SK-N-SH treated with all-trans-retinoic acid at 6 μM for 48 hours (cell line): ENCODE data around the gene CLEC7A.

ENCODE experiments used
- ATAC-seq: fragments of 200-7000 bp; cut with Tn5 transposase; 3 replicates; pipeline ENCODE4 v1.9.1; 2020; ENCODE audit warnings: mild to moderate bottlenecking, moderate library complexity
- ARNTL ChIP-seq: fragments of 450-650 bp; formaldehyde crosslinking; IDR thresholded peaks from 2 replicates; pipeline ENCODE4 v1.5.0; 2020; ENCODE audit warnings: low read depth, mild to moderate bottlenecking, moderate library complexity, borderline replicate concordance
- BACH2 ChIP-seq: fragments of 250-450 bp; sonication (Bioruptor Pico); IDR thresholded peaks from 2 replicates; pipeline ENCODE4 v1.9.0; 2021; ENCODE audit warnings: mild to moderate bottlenecking, borderline replicate concordance
- CSDC2 ChIP-seq: fragments of 250-450 bp; sonication (Bioruptor Pico); IDR thresholded peaks from 2 replicates; pipeline ENCODE4 v1.5.0; 2020; ENCODE audit warnings: mild to moderate bottlenecking, moderate library complexity
- ESRRG ChIP-seq: fragments of 250-450 bp; sonication (Bioruptor Pico); IDR thresholded peaks from 2 replicates; pipeline ENCODE4 v1.6.1; 2021; ENCODE audit warnings: mild to moderate bottlenecking
- GLIS3 ChIP-seq: fragments of 250-450 bp; sonication (Bioruptor Pico); IDR thresholded peaks from 2 replicates; pipeline ENCODE4 v1.5.0; 2020; ENCODE audit warnings: mild to moderate bottlenecking, moderate library complexity
- ISL1 ChIP-seq: fragments of 250-450 bp; sonication (Bioruptor Pico); IDR thresholded peaks from 2 replicates; pipeline ENCODE4 v2.1.2; 2022; ENCODE audit warnings: mild to moderate bottlenecking, moderate library complexity
- OSR1 ChIP-seq: fragments of 250-450 bp; sonication (Bioruptor Pico); IDR thresholded peaks from 2 replicates; pipeline ENCODE4 v1.8.0; 2022; ENCODE audit warnings: moderate library complexity, mild to moderate bottlenecking, inconsistent platforms
- PATZ1 ChIP-seq: fragments of 250-450 bp; sonication (Bioruptor Pico); IDR thresholded peaks from 2 replicates; pipeline ENCODE4 v1.8.0; 2020; ENCODE audit warnings: mild to moderate bottlenecking, moderate library complexity, borderline replicate concordance
- POU6F1 ChIP-seq: fragments of 250-450 bp; sonication (Bioruptor Pico); IDR thresholded peaks from 2 replicates; pipeline ENCODE4 v1.8.0; 2021; ENCODE audit warnings: low read depth, mild to moderate bottlenecking, moderate library complexity, borderline replicate concordance
- PPARA ChIP-seq: fragments of 250-450 bp; sonication (Bioruptor Pico); IDR thresholded peaks from 2 replicates; pipeline ENCODE4 v1.5.0; 2020; ENCODE audit warnings: mild to moderate bottlenecking, borderline replicate concordance
- RARB ChIP-seq: fragments of 250-450 bp; sonication (Bioruptor Pico); IDR thresholded peaks from 2 replicates; pipeline ENCODE4 v1.8.0; 2021; ENCODE audit warnings: mild to moderate bottlenecking, moderate library complexity
- SNAI2 ChIP-seq: fragments of 250-450 bp; sonication (Bioruptor Pico); IDR thresholded peaks from 2 replicates; pipeline ENCODE4 v1.5.0; 2020; ENCODE audit warnings: mild to moderate bottlenecking, moderate library complexity
- TCF4 ChIP-seq: fragments of 250-450 bp; sonication (Bioruptor Pico); IDR thresholded peaks from 2 replicates; pipeline ENCODE4 v1.8.0; 2021; ENCODE audit warnings: mild to moderate bottlenecking, moderate library complexity, borderline replicate concordance
- TOX ChIP-seq: fragments of 250-450 bp; sonication (Bioruptor Pico); IDR thresholded peaks from 2 replicates; pipeline ENCODE4 v1.8.0; 2021; ENCODE audit warnings: mild to moderate bottlenecking, moderate library complexity, borderline replicate concordance
- ZC3H10 ChIP-seq: fragments of 250-450 bp; sonication (Bioruptor Pico); IDR thresholded peaks from 2 replicates; pipeline ENCODE4 v1.5.1; 2021; ENCODE audit warnings: mild to moderate bottlenecking, moderate library complexity
- ZFP3 ChIP-seq: fragments of 250-450 bp; sonication (Bioruptor Pico); IDR thresholded peaks from 2 replicates; pipeline ENCODE4 v1.5.0; 2020; ENCODE audit warnings: mild to moderate bottlenecking, moderate library complexity
- ZFP30 ChIP-seq: fragments of 450-650 bp; formaldehyde crosslinking; IDR thresholded peaks from 2 replicates; pipeline ENCODE4 v1.5.0; 2022; ENCODE audit warnings: mild to moderate bottlenecking, moderate library complexity
- ZNF565 ChIP-seq: fragments of 450-650 bp; formaldehyde crosslinking; conservative IDR thresholded peaks from 2 replicates; pipeline ENCODE4 v1.5.0; 2020; ENCODE audit warnings: low read depth, mild to moderate bottlenecking, moderate library complexity
- ZNF8 ChIP-seq: fragments of 450-650 bp; formaldehyde crosslinking; IDR thresholded peaks from 2 replicates; pipeline ENCODE4 v1.5.0; 2020; ENCODE audit warnings: mild to moderate bottlenecking, moderate library complexity
- TF ChIP-seq, protein P1 (sequence below): fragments of 250-450 bp; sonication (Bioruptor Pico); IDR thresholded peaks from 2 replicates; pipeline ENCODE4 v1.5.1; 2020; ENCODE audit warnings: low read depth, mild to moderate bottlenecking, moderate library complexity
- TF ChIP-seq, protein P2 (sequence below): fragments of 250-450 bp; sonication (Bioruptor Pico); IDR thresholded peaks from 2 replicates; pipeline ENCODE4 v1.5.0; 2020; ENCODE audit warnings: mild to moderate bottlenecking, moderate library complexity

The CLEC7A gene

DNA sequence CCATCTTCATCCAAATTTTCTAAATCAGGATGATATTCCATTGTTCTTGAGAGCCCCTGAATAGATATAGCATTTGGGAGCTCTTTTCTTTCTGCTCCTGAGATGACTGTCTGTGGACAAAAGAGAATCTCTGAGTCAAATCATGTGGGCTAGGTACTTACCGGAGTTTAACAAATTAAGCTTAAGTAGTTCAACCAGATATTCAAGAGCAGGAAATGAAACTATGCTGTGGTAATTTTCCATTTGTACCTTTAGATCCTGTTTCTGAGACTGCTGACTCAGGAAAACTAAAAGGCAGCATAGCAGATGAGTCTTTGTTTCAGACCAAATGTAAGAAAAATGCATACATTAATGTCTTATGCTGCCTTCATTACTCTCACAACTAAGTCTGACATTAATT lies at the start of gene CLEC7A:
Gene CLEC7A, minus strand, starts transcription at position 158 of the 400 bp plus-strand sequence. Its CDS starts 117 bp downstream, at position 41.
- no peak for TF ChIP-seq ESRRG (CRISPR knock-in tag)
- TF ChIP-seq, protein P1, sequence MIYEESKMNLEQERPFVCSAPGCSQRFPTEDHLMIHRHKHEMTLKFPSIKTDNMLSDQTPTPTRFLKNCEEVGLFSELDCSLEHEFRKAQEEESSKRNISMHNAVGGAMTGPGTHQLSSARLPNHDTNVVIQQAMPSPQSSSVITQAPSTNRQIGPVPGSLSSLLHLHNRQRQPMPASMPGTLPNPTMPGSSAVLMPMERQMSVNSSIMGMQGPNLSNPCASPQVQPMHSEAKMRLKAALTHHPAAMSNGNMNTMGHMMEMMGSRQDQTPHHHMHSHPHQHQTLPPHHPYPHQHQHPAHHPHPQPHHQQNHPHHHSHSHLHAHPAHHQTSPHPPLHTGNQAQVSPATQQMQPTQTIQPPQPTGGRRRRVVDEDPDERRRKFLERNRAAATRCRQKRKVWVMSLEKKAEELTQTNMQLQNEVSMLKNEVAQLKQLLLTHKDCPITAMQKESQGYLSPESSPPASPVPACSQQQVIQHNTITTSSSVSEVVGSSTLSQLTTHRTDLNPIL (CRISPR knock-in tag), result no peak
- TF ChIP-seq ZFP30 (CRISPR knock-in tag), result no peak
- TF ChIP-seq ISL1, result no peak
- no peak for TF ChIP-seq ZNF565 (CRISPR knock-in tag)
- TF ChIP-seq BACH2, result no peak
- no peak for TF ChIP-seq TCF4 (CRISPR knock-in tag)
- TF ChIP-seq ZC3H10, result no peak
- TF ChIP-seq CSDC2 (CRISPR knock-in tag), result no peak
- no peak for TF ChIP-seq OSR1
- no peak for TF ChIP-seq ARNTL (CRISPR knock-in tag)
- no peak for TF ChIP-seq ZFP3 (CRISPR knock-in tag)
- TF ChIP-seq SNAI2, result no peak
- no peak for TF ChIP-seq TOX (CRISPR knock-in tag)
- ATAC-seq, result no peak

GRCh38 chr12:10179776-10180181 lies 49.8 kb upstream of the CLEC7A start:
- no peak for TF ChIP-seq TCF4 (CRISPR knock-in tag)
- no peak for TF ChIP-seq ZNF8
- TF ChIP-seq BACH2, result no peak
- TF ChIP-seq ESRRG (CRISPR knock-in tag), result no peak
- no peak for TF ChIP-seq ZFP30 (CRISPR knock-in tag)
- TF ChIP-seq ZC3H10, result no peak
- TF ChIP-seq PATZ1 (CRISPR knock-in tag), result no peak
- no peak for TF ChIP-seq TOX (CRISPR knock-in tag)
- TF ChIP-seq, protein P2, sequence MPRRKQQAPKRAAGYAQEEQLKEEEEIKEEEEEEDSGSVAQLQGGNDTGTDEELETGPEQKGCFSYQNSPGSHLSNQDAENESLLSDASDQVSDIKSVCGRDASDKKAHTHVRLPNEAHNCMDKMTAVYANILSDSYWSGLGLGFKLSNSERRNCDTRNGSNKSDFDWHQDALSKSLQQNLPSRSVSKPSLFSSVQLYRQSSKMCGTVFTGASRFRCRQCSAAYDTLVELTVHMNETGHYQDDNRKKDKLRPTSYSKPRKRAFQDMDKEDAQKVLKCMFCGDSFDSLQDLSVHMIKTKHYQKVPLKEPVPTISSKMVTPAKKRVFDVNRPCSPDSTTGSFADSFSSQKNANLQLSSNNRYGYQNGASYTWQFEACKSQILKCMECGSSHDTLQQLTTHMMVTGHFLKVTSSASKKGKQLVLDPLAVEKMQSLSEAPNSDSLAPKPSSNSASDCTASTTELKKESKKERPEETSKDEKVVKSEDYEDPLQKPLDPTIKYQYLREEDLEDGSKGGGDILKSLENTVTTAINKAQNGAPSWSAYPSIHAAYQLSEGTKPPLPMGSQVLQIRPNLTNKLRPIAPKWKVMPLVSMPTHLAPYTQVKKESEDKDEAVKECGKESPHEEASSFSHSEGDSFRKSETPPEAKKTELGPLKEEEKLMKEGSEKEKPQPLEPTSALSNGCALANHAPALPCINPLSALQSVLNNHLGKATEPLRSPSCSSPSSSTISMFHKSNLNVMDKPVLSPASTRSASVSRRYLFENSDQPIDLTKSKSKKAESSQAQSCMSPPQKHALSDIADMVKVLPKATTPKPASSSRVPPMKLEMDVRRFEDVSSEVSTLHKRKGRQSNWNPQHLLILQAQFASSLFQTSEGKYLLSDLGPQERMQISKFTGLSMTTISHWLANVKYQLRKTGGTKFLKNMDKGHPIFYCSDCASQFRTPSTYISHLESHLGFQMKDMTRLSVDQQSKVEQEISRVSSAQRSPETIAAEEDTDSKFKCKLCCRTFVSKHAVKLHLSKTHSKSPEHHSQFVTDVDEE (CRISPR knock-in tag), result no peak
- no peak for TF ChIP-seq GLIS3 (CRISPR knock-in tag)

DNA sequence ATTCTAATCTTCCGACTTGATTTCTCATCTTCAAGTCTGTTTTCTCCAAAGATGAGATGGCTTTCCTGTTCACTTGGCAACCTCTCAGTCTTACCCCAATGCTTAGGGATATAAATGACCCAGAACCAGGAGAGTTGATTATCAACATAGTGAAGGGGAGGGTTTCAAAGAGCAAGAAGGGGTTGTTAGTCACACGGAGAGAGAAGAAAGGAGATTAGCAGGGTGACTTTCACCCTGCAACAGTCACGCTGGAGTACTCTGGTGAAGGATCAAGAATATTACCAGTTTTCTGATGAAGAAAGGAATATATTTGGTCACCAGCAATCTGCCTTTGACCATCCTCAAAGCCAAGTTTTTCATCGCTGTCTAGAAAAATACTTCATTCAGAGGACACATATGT lies 48.8 kb upstream of the CLEC7A start, which contains the start of gene TMEM52B:
Gene TMEM52B, plus strand, starts transcription at position 212 of the 400 bp plus-strand sequence. CDS start 543 bp downstream, outside the sequence.
- no peak for TF ChIP-seq POU6F1 (CRISPR knock-in tag)
- no peak for TF ChIP-seq ISL1
- ATAC-seq, result no peak

More at GRCh38 chr12:10179776-10180181, 49.8 kb upstream of the CLEC7A start:
- ATAC-seq, result no peak

GRCh38 chr12:10175846-10176636 lies 46.0 kb upstream of the CLEC7A start:
- ATAC-seq, result no peak
- TF ChIP-seq, protein P1 (CRISPR knock-in tag), result no peak
- TF ChIP-seq RARB (CRISPR knock-in tag) (no peak), PPARA (CRISPR knock-in tag) (no peak), OSR1 (no peak)
- TF ChIP-seq, protein P2 (CRISPR knock-in tag), result no peak
